Endodermal cell (in vitro differentiated cells): Measurements from ENCODE around the gene ADCY10. TPM values are rescaled to one million over a fixed set of nuclear protein-coding genes. Genes with fewer than 3 reads are reported as not detected.

Experiments
- DNase-seq: peaks from one replicate; pipeline ENCODE4 v3.0.0-alpha.2; 2017
- H3K27ac ChIP-seq: 2 replicates; pipeline ENCODE4 v1.5.1; 2013; ENCODE audit warnings: mild to moderate bottlenecking, low read depth, low read length, moderate library complexity
- H3K27me3 ChIP-seq: 2 replicates; pipeline ENCODE4 v1.6.1; 2013; ENCODE audit warnings: mild to moderate bottlenecking, low read length, moderate library complexity; ENCODE audit not compliant: insufficient read depth, control insufficient read depth, poor library complexity, severe bottlenecking
- H3K36me3 ChIP-seq: 2 replicates; pipeline ENCODE4 v1.7.0; 2013; ENCODE audit warnings: mild to moderate bottlenecking, low read length, moderate library complexity; ENCODE audit not compliant: control insufficient read depth, insufficient read depth
- H3K4me1 ChIP-seq: one replicate; pipeline ENCODE4 v1.7.0; 2013; ENCODE audit warnings: low read length; ENCODE audit not compliant: control insufficient read depth, insufficient read depth
- H3K4me3 ChIP-seq: 2 replicates; pipeline ENCODE4 v1.5.1; 2013; ENCODE audit warnings: mild to moderate bottlenecking, low read length, moderate library complexity
- H3K9ac ChIP-seq: 2 replicates; pipeline ENCODE4 v1.6.1; 2013; ENCODE audit warnings: mild to moderate bottlenecking, low read length, moderate library complexity; ENCODE audit not compliant: poor library complexity, severe bottlenecking; ENCODE audit errors: extremely low read depth
- H3K9me3 ChIP-seq: 2 replicates; pipeline ENCODE4 v1.6.1; 2013; ENCODE audit warnings: mild to moderate bottlenecking, low read length, moderate library complexity; ENCODE audit not compliant: control insufficient read depth
- H3K27ac Mint-ChIP-seq: 2 replicates; pipeline ENCODE4 v1.8.0; 2020; ENCODE audit warnings: mixed read lengths
- H3K27me3 Mint-ChIP-seq: 2 replicates; pipeline ENCODE4 v1.8.0; 2021; ENCODE audit warnings: mild to moderate bottlenecking, mixed read lengths; ENCODE audit not compliant: insufficient read depth
- H3K36me3 Mint-ChIP-seq: 2 replicates; pipeline ENCODE4 v1.8.0; 2020; ENCODE audit warnings: low read depth, mixed read lengths
- H3K4me1 Mint-ChIP-seq: 2 replicates; pipeline ENCODE4 v1.8.0; 2020; ENCODE audit warnings: mixed read lengths
- H3K4me3 Mint-ChIP-seq: 2 replicates; pipeline ENCODE4 v1.8.0; 2020; ENCODE audit warnings: mild to moderate bottlenecking, moderate library complexity, mixed read lengths
- H3K9me3 Mint-ChIP-seq: 2 replicates; pipeline ENCODE4 v1.8.0; 2020; ENCODE audit warnings: mild to moderate bottlenecking, mixed read lengths
- WGBS, 2 experiments: methylation state at CpG; one replicate each; pipeline versions ENCODE4 v1.1.5 to v1.1.7; 2013; ENCODE audit warnings: missing lambda C conversion rate in 2 of 2, mixed read lengths in 1 of 2; ENCODE audit not compliant: insufficient coverage in 1 of 2, insufficient read length in 1 of 2; 5-methylcytosine and 5-hydroxymethylcytosine counted together
- total RNA-seq, 2 donors: library from RNA; stranded (reverse); fragmentation: NEBNext Ultra II Directional in 1 of 2; extraction: Animal tissue kit (Norgen Biotek cat#: 25700) in 1 of 2; gene quantifications; 2 replicates in 1 of 2; 3 replicates in 1 of 2; pipeline ENCODE4 v1.2.1, GENCODE V29; 2021
- TF ChIP-seq, protein P1 (sequence below): fragments of 200-600 bp; sonication (generic); conservative IDR thresholded peaks from 2 replicates; pipeline ENCODE4 v1.5.0; 2021; ENCODE audit warnings: antibody characterized with exemption, mild to moderate bottlenecking

The ADCY10 gene
- total RNA-seq, 2 donors from 2014 or later: 0.13 TPM; not detected in 1

DNA sequence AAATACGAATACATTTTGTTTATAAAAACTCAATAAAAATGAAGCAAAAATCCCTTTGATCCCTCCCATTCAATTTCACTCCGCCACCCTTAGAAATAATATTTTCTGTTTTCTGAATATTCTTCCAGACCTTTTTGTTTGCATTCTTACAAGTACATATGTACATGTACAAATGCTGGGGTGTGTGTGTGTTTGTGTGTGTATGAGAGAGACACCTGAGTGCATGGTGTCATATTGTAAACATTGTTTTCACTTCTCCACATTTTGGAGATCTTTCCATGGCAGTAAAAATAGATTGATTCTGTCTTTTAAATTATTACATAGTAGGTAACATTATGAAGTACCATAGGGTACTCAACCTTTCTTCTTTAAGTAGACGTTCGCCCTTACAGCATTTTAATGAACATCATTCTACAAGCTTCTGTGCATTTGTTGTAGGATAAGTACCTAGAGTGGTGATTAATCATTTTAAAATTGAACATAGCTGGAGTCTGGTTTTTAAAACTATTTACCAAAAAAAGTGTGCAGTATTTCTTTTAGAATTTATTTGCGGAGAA, 24.2 kb upstream of the ADCY10 start:
- no peak overlapping the region for H3K27ac ChIP-seq
- Mint-ChIP-seq H3K27me3 (no peaks in the 10 kb centered on the region), H3K4me1 (peaks cover 22% of the 10 kb centered on the region), H3K27ac (peak overlapping the region; percentile 98), H3K36me3 (peaks cover 13% of the 10 kb centered on the region), H3K4me3 (peak overlapping the region; percentile 96), H3K9me3 (peaks cover 7% of the 10 kb centered on the region)
- H3K4me1 ChIP-seq: no peaks in the 10 kb centered on the region
- peak overlapping the region; percentile 93 for H3K9ac ChIP-seq
- WGBS, 2 experiments: 61% methylated on average over 3 of the region's 5 CpGs; no CpG with 5 or more reads in 1 of the 2 experiments
- no peaks in the 10 kb centered on the region for H3K9me3 ChIP-seq
- peaks cover 12% of the 10 kb centered on the region for H3K36me3 ChIP-seq
- no peak for DNase-seq
- H3K4me3 ChIP-seq: peak overlapping the region; percentile 94
- TF ChIP-seq, protein P1, sequence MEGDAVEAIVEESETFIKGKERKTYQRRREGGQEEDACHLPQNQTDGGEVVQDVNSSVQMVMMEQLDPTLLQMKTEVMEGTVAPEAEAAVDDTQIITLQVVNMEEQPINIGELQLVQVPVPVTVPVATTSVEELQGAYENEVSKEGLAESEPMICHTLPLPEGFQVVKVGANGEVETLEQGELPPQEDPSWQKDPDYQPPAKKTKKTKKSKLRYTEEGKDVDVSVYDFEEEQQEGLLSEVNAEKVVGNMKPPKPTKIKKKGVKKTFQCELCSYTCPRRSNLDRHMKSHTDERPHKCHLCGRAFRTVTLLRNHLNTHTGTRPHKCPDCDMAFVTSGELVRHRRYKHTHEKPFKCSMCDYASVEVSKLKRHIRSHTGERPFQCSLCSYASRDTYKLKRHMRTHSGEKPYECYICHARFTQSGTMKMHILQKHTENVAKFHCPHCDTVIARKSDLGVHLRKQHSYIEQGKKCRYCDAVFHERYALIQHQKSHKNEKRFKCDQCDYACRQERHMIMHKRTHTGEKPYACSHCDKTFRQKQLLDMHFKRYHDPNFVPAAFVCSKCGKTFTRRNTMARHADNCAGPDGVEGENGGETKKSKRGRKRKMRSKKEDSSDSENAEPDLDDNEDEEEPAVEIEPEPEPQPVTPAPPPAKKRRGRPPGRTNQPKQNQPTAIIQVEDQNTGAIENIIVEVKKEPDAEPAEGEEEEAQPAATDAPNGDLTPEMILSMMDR: no peak
- no peaks in the 10 kb centered on the region for H3K27me3 ChIP-seq

DNA sequence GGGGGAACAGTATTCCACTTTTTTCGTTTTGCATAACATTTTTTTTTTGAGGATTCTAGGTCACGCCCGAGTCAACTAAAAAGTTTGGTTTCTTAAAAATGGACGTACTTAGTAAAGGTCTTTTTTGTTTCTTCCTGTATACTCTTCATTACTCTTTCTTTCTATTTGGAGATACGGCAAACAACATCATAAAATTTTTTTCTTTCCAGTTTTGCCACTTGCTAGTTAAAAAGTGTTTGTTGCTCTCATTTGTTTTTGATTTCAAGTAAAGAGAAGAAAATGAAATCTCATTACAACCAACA, 23.7 kb upstream of the ADCY10 start:
- TF ChIP-seq, protein P1: no peak
- Mint-ChIP-seq H3K4me3 (peak overlapping the region; percentile 96), H3K27ac (peak overlapping the region; percentile 98)

DNA sequence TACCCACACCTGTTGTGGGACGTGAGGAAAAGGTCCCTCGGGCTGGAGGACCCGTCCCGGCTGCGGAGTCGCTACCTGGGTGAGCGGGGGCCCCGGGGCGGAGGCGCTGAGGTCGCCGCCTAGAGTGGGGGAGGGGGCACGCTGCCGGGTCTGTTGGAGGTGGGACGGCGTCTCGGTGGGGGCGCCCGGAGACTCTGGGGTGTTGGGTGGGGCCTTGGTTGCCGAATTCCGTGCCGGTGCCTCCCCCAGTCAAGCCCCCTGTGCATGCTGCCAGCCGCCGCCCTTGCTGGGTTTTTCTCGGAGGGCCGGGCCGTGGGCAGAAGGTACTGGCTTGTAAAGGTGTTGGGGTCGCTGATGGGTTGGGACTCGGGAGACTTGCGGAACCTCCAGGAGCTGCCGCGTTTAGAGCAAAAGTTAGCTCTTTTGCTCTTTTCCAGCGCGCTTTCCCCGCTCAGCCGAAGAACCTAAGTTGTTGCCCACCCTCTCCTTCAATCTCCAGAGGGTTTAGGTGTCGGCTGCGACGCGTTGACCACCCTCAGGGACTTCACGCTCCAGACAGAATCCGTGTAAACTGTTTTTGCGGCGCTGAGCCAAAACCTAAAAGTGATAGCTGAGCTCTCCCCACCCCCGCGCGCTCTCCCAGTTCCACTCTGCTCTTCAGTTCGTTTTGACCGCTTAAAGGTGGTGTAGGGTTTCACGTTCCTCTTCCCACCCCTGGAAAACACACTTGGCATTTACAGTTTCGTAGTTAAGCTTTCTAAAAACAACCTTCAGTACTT, 23.2 kb upstream of the ADCY10 start, which contains the start of gene MPC2:
Gene MPC2 (minus strand): TSS at position 143 of the 779 bp plus-strand sequence. CDS start 1,231 bp downstream, outside the sequence.
- Histone ChIP-seq H3K27me3 (no peaks in the 10 kb centered on the region), H3K9me3 (no peaks in the 10 kb centered on the region), H3K4me1 (no peaks in the 10 kb centered on the region), H3K36me3 (peaks cover 11% of the 10 kb centered on the region), H3K4me3 (peak within 1 kb of the TSS; percentile 94), H3K9ac (peak within 1 kb of the TSS; percentile 93), H3K27ac (peak within 1 kb of the TSS; percentile 99)
- peaks cover 24% of the 10 kb centered on the region for H3K4me1 Mint-ChIP-seq
- peak; percentile 80 for DNase-seq
- H3K4me3 Mint-ChIP-seq: peak within 1 kb of the TSS; percentile 96
- H3K27me3 Mint-ChIP-seq: no peaks in the 10 kb centered on the region
- TF ChIP-seq, protein P1: no peak
- H3K9me3 Mint-ChIP-seq: no peaks in the 10 kb centered on the region
- H3K36me3 Mint-ChIP-seq: peaks cover 4% of the 10 kb centered on the region
- peak within 1 kb of the TSS; percentile 100 for H3K27ac Mint-ChIP-seq
- WGBS, 2 experiments: 0 to 1% methylated on average over 22 to 51 of the region's 51 CpGs

More for the DNA sequence above, 23.7 kb upstream of the ADCY10 start:
- Histone ChIP-seq H3K27me3 (no peaks in the 10 kb centered on the region), H3K27ac (peak overlapping the region; percentile 99), H3K4me1 (no peaks in the 10 kb centered on the region), H3K9me3 (no peaks in the 10 kb centered on the region), H3K36me3 (peaks cover 12% of the 10 kb centered on the region), H3K9ac (peak overlapping the region; percentile 93), H3K4me3 (peak overlapping the region; percentile 94)
- peaks cover 22% of the 10 kb centered on the region for H3K4me1 Mint-ChIP-seq
- no peak for DNase-seq
- no peaks in the 10 kb centered on the region for H3K27me3 Mint-ChIP-seq
- WGBS, 2 experiments: 0% methylated on average over 3 of the region's 5 CpGs
- peaks cover 10% of the 10 kb centered on the region for H3K36me3 Mint-ChIP-seq
- H3K9me3 Mint-ChIP-seq: peaks cover 3% of the 10 kb centered on the region
